ENCODE measurements around the gene PXK.

The PXK gene

DNA sequence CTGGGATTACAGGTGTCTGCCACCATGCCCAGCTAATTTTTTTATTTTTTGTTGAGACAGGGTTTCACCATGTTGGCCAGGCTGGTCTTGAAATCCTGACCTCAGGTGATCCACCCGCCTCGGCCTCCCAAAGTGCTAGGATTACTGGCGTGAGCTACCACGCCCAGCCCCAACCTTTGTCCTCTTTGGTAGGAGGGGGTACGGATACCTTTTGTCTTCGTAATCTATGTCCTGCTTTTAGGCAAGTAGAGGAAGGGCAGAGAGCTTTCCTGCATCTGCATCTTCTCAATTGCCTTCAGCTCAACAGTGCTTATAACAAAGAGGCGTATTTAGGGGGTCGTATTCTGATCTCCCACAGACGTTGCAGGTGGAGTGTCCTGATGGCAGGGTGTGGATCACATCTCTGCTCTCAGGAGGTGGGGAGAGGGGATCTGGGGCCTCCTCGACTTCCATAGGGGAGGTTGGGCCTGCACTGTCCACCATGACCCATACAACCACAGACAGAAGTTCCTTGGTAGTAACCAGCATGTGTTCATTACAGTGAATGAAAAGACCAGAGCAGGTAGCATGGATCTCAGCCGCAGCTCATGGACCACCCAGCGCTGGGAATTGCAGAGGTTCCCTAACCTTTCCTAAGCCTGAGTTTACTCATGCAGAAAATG is 137.8 kb downstream of the PXK start:
- DNase-seq: no peak

DNA sequence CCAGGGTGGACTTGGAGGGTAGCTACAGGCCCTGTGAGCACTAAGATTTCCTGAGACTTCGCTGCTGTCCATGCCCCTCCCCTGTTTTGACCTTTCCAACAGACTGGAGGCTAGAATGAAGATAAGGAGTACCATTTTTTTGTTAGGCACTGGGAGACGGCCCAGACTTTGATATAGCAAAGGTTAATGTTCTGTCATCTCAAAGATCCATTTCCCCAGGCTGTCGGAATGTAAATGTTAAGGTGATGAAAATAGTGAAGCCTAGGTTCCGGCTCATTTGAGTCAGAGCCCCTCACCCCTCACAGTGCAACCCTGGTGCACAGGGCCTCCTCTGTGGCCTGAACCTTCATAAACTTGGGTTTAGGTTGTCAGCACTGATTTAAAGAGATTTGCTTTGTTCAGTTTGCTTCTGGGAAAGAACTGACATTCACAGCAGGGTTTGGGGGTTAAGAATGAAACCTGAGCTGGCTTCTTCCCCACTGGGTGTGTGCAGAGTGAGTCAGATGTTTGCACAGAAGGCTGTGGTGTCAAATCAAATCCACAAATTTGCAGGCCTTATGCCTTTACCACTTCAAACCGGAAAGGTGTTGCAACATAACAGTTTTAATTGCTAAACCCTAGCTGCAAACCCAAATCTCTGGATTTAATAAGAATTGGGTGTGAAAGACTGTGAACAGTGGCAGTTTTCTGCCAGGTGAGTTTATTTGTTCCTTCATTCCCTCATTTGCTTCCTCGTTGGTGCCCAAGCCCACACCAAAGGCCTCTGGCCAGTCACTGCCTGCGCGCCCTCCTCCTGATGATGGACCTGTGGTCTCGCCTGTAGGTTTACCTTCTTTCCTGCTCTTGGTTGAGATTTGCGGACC is 138.6 kb downstream of the PXK start:
- DNase-seq: no peak

DNA sequence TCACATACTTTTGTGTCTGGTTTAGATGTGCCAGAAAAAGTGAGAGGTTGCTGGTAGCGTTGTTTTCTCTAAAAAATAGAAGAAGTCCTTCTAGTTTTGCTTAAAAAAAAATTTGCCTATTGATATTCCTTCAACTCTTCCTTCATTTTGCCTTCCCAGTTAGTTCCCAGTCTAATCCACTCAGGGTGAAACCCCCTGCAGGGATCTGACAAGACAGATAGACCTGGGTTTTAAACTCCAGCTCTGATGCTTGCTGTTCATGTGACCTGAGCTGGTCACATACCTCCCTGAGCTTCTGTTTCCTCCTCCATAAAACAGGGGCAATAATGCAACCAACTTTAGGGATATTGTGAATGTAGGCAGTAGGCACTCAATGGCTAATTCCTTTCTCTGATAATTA is 140.6 kb downstream of the PXK start:
- no peak for DNase-seq

DNA sequence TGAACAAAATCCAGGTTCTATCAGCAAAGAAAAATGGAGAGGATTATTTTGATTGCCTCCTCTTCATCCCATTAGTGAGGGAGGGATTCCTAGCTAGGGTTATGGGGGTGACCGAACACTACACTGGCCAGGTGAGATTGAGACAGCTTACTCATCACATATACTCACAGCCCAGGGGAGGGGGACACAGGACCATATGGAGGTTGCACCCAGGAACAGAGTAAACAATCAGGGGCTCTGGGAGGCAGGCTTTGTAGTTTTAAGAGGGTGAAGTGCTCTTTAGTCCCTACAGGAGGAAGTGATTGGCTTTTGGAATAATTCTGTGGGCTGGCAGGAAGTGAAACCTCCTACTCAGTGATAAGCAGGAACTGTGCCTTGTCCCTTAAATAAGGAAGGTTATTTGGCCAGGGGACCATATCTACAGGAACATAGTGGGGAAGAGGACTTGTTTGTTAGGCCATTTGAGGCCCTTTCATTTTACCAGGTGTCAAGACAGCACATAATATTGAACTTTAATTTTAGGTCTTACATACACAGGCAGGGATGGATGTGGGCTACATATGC is 141.7 kb downstream of the PXK start:
- no peak for DNase-seq

DNA sequence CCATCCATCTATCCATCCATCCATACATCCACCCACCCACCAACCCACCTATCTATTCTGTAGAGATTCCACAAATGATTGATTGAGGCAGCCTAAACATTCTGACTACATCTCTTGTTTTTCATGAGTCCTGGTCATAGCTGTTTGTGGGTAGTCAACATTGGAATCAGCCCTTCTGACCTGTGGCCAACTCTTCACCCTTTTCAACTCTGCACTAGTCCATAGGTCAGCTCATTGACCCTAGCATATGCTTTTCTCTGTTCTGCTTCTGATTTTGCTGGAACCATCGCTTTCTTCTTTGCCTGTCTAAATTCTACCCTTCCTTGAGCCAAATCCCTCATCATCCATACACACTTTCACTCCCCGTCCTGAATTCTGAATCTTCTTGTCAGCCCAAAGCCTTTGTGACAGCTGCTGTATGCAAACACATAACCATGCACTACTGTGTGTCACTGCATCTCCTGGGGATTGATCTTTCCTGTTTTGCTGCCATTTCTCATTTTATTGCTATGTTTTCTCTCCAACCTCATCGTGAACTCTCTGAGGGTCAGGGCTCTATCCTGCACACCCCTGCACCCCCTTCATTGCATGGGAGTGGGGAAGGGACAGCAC is 142.4 kb downstream of the PXK start:
- no peak for DNase-seq
